ENCODE results near the gene ASNS. TPM values are rescaled to one million over a fixed set of nuclear protein-coding genes. Genes with fewer than 3 reads are reported as not detected.
"Not testable (repeated sequence)": the region's sequence is repeated elsewhere in the genome, so short reads cannot be mapped to it uniquely, and the experiment has no call there.

Gene ASNS
- polyA plus RNA-seq, 3 donors = 0.99 to 2.4 (median 2.3) TPM

DNA sequence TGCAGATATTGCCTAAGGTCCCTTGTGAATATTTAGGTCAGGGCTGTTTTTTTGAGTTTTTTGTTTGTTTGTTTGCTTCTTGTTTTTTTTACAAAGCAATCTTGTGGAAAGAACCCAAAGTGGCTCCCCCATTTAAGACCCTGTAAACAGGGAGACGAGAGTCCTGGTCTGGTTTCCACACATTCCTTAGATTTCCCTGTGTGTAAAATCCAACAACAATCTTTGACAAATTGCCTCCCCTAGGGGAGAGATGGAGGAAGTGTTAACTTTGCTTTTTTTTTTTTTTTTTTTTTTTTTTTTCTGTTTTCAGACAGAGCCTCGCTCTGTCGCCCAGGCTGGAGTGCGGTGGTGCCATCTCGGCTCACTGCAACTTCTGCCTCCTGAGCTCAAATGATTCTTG lies 40.1 kb upstream of the ASNS start:
- H3K4me3 Mint-ChIP-seq; H3K9me3 ChIP-seq (replicated peaks in 1 of 2; ENCODE audit: control insufficient read depth in 1 of 2, insufficient read depth in 1 of 2, low read length in 2 of 2); DNase-seq; H3K27me3 ChIP-seq (ENCODE audit: control insufficient read depth in 2 of 2, insufficient read depth in 2 of 2, low read length in 2 of 2); H4K20me1 ChIP-seq (ENCODE audit: insufficient read depth, low read length); H3K9ac ChIP-seq (ENCODE audit: insufficient read depth, low read length, poor library complexity, severe bottlenecking); H3K27ac Mint-ChIP-seq; H3K4me3 ChIP-seq (replicated peaks in 1 of 3; ENCODE audit: low read depth in 2 of 3, low read length in 3 of 3); H3K4me1 ChIP-seq (ENCODE audit: control insufficient read depth in 1 of 2, insufficient read depth in 2 of 2, low read length in 2 of 2); H3K79me2 ChIP-seq (ENCODE audit: insufficient read depth, low read length); H3K36me3 Mint-ChIP-seq; H3K9me3 Mint-ChIP-seq; H3K27ac ChIP-seq (ENCODE audit: low read depth in 1 of 2, low read length in 2 of 2); H3K27me3 Mint-ChIP-seq (ENCODE audit: low read depth in 3 of 3); H3K4me1 Mint-ChIP-seq; H2AFZ ChIP-seq (ENCODE audit: insufficient read depth, low read depth, low read length, poor library complexity, severe bottlenecking); H3K36me3 ChIP-seq (replicated peaks in 1 of 2; ENCODE audit: control insufficient read depth in 1 of 2, insufficient read depth in 2 of 2, low read length in 2 of 2); intact Hi-C loops (cut with micrococcal nuclease); H3K4me2 ChIP-seq (replicated peaks; ENCODE audit: extremely low read depth, low read length, poor library complexity, severe bottlenecking): not testable (repeated sequence)
- WGBS (ENCODE audit: insufficient coverage) = no CpG with 5 or more reads among the region's 5 CpGs

DNA sequence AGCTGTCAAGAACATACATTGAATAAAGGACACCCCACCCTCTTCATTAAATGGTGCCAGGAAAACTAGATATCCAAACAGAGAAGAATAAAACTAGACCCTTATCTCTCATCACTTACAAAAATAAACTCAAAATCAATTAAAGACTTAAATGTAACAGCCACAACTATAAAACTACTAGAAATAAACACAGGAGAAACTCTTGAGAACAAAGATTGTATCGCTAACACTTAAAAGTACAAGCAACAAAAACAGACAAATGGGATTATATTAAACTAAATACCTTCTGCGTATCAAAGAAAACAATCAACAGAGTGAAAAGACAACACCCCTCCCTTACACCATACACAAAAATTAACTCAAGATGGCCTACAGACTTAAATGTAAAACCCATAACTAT lies 24.7 kb upstream of the ASNS start:
- H3K9me3 ChIP-seq (replicated peaks in 1 of 2; ENCODE audit: control insufficient read depth in 1 of 2, insufficient read depth in 1 of 2, low read length in 2 of 2); H3K36me3 Mint-ChIP-seq; H3K27ac ChIP-seq (ENCODE audit: low read depth in 1 of 2, low read length in 2 of 2); H3K4me2 ChIP-seq (replicated peaks; ENCODE audit: extremely low read depth, low read length, poor library complexity, severe bottlenecking); DNase-seq; intact Hi-C loops (cut with micrococcal nuclease); H3K4me3 ChIP-seq (replicated peaks in 1 of 3; ENCODE audit: low read depth in 2 of 3, low read length in 3 of 3); H3K27me3 ChIP-seq (ENCODE audit: control insufficient read depth in 2 of 2, insufficient read depth in 2 of 2, low read length in 2 of 2); H3K4me3 Mint-ChIP-seq; H3K79me2 ChIP-seq (ENCODE audit: insufficient read depth, low read length); H3K27me3 Mint-ChIP-seq (ENCODE audit: low read depth in 3 of 3); H2AFZ ChIP-seq (ENCODE audit: insufficient read depth, low read depth, low read length, poor library complexity, severe bottlenecking); H3K36me3 ChIP-seq (replicated peaks in 1 of 2; ENCODE audit: control insufficient read depth in 1 of 2, insufficient read depth in 2 of 2, low read length in 2 of 2); H3K9ac ChIP-seq (ENCODE audit: insufficient read depth, low read length, poor library complexity, severe bottlenecking); H4K20me1 ChIP-seq (ENCODE audit: insufficient read depth, low read length); H3K27ac Mint-ChIP-seq; H3K4me1 ChIP-seq (ENCODE audit: control insufficient read depth in 1 of 2, insufficient read depth in 2 of 2, low read length in 2 of 2); H3K4me1 Mint-ChIP-seq: not testable (repeated sequence)
- no CpG with 5 or more reads among the region's 2 CpGs for whole genome bisulfite sequencing (ENCODE audit: insufficient coverage)
- peaks cover 4 to 20% (median 9%) of the 10 kb centered on the region in 7 donors for H3K9me3 Mint-ChIP-seq

DNA sequence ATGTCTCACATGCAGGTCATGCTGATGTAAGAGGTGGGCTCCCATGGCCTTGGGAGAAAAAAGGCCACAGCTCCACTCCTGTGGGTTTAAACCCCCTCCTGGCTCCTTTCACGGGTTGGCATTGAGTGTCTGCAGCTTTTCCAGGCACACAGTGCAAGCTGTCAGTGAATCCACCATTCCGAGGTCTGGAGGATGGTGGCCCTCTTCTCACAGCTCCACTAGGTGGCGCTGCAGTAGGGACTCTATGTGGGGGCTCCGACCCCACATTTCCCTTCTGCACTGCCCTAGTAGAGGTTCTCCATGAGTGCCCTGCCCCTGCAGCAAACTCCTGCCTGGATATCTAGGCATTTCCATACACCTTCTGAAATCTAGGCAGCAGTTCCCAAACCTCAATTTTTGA lies 19.5 kb upstream of the ASNS start:
- H3K27me3 Mint-ChIP-seq (ENCODE audit: low read depth in 3 of 3); intact Hi-C loops (cut with micrococcal nuclease): not testable (repeated sequence)
- 67% methylated on average over 1 of the region's 4 CpGs for WGBS (ENCODE audit: insufficient coverage)

DNA sequence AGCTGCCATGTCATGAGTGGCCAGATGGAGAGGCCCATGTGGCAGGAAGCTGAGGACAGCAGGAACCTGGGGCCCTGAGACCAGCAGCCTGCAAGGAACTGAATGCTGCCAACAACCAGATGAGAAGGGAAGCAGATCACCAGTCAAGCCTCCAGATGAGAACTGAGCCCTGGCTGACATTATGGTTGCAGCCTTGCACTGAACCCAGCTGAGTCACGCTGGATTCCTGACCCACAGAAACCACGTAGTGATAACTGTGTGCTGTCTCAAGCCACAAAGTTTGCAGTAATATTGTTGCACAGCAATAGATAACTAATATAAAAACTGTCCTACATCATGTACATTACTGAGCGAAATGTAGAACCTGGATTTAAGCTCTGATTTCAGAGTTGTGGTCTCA lies 7.3 kb upstream of the ASNS start:
- intact Hi-C loops (cut with micrococcal nuclease) = not testable (repeated sequence)

More for the DNA sequence above, 19.5 kb upstream of the ASNS start:
- H3K79me2 ChIP-seq (ENCODE audit: insufficient read depth, low read length); H3K4me3 Mint-ChIP-seq; H4K20me1 ChIP-seq (ENCODE audit: insufficient read depth, low read length); H3K27me3 ChIP-seq (ENCODE audit: control insufficient read depth in 2 of 2, insufficient read depth in 2 of 2, low read length in 2 of 2); H3K4me3 ChIP-seq (replicated peaks in 1 of 3; ENCODE audit: low read depth in 2 of 3, low read length in 3 of 3); H3K36me3 Mint-ChIP-seq; H3K27ac Mint-ChIP-seq; H3K36me3 ChIP-seq (replicated peaks in 1 of 2; ENCODE audit: control insufficient read depth in 1 of 2, insufficient read depth in 2 of 2, low read length in 2 of 2); H2AFZ ChIP-seq (ENCODE audit: insufficient read depth, low read depth, low read length, poor library complexity, severe bottlenecking); H3K4me1 ChIP-seq (ENCODE audit: control insufficient read depth in 1 of 2, insufficient read depth in 2 of 2, low read length in 2 of 2); H3K4me1 Mint-ChIP-seq; DNase-seq; H3K9ac ChIP-seq (ENCODE audit: insufficient read depth, low read length, poor library complexity, severe bottlenecking); H3K4me2 ChIP-seq (replicated peaks; ENCODE audit: extremely low read depth, low read length, poor library complexity, severe bottlenecking); H3K27ac ChIP-seq (ENCODE audit: low read depth in 1 of 2, low read length in 2 of 2): not testable (repeated sequence)
- peaks cover 0 to 13% of the 10 kb centered on the region in 2 donors for H3K9me3 ChIP-seq (replicated peaks in 1 of 2; ENCODE audit: control insufficient read depth in 1 of 2, insufficient read depth in 1 of 2, low read length in 2 of 2)
- H3K9me3 Mint-ChIP-seq = peaks cover 13 to 32% (median 26%) of the 10 kb centered on the region in 7 donors

More for the DNA sequence above, 7.3 kb upstream of the ASNS start:
- not testable (repeated sequence) for H3K9me3 ChIP-seq (replicated peaks in 1 of 2; ENCODE audit: control insufficient read depth in 1 of 2, insufficient read depth in 1 of 2, low read length in 2 of 2); H2AFZ ChIP-seq (ENCODE audit: insufficient read depth, low read depth, low read length, poor library complexity, severe bottlenecking); H3K4me3 Mint-ChIP-seq; DNase-seq; H3K27me3 Mint-ChIP-seq (ENCODE audit: low read depth in 3 of 3); H3K27me3 ChIP-seq (ENCODE audit: control insufficient read depth in 2 of 2, insufficient read depth in 2 of 2, low read length in 2 of 2); H4K20me1 ChIP-seq (ENCODE audit: insufficient read depth, low read length); H3K27ac ChIP-seq (ENCODE audit: low read depth in 1 of 2, low read length in 2 of 2); H3K4me1 ChIP-seq (ENCODE audit: control insufficient read depth in 1 of 2, insufficient read depth in 2 of 2, low read length in 2 of 2); H3K27ac Mint-ChIP-seq; H3K4me2 ChIP-seq (replicated peaks; ENCODE audit: extremely low read depth, low read length, poor library complexity, severe bottlenecking); H3K4me3 ChIP-seq (replicated peaks in 1 of 3; ENCODE audit: low read depth in 2 of 3, low read length in 3 of 3); H3K79me2 ChIP-seq (ENCODE audit: insufficient read depth, low read length); H3K36me3 Mint-ChIP-seq; H3K36me3 ChIP-seq (replicated peaks in 1 of 2; ENCODE audit: control insufficient read depth in 1 of 2, insufficient read depth in 2 of 2, low read length in 2 of 2); H3K4me1 Mint-ChIP-seq; H3K9ac ChIP-seq (ENCODE audit: insufficient read depth, low read length, poor library complexity, severe bottlenecking)
- peaks cover 0 to 25% (median 4%) of the 10 kb centered on the region in 7 donors for H3K9me3 Mint-ChIP-seq
- 60% methylated on average over 1 of the region's 3 CpGs for WGBS (ENCODE audit: insufficient coverage)
